Right cardiac atrium (tissue), 5 donors: ENCODE results near the gene ITGA2. TPM values are rescaled to one million over a fixed set of nuclear protein-coding genes. Genes with fewer than 3 reads are reported as not detected.

Source experiments
- ATAC-seq, 2 donors: fragments of 200-7000 bp; cut with Tn5 transposase; one replicate each; pipeline versions ENCODE4 v1.8.0 to v1.9.1; 2020; ENCODE audit warnings: moderate library complexity in 2 of 2, mild to moderate bottlenecking in 1 of 2
- DNase-seq, 3 donors: peaks; one replicate each; pipeline ENCODE4 v3.0.0-alpha.2; 2020
- H3K27ac ChIP-seq: one replicate; pipeline ENCODE4 v1.5.1; 2013; ENCODE audit warnings: mild to moderate bottlenecking, low read length, control low read depth, moderate library complexity
- H3K27me3 ChIP-seq: one replicate; pipeline ENCODE4 v1.6.1; 2013; ENCODE audit not compliant: control insufficient read depth, insufficient read depth
- H3K4me1 ChIP-seq: one replicate; pipeline ENCODE4 v1.6.1; 2013; ENCODE audit warnings: low read length; ENCODE audit not compliant: control insufficient read depth, insufficient read depth
- H3K4me3 ChIP-seq: one replicate; pipeline ENCODE4 v1.5.1; 2013; ENCODE audit warnings: low read length, control low read depth
- H3K9me3 ChIP-seq: one replicate; pipeline ENCODE4 v1.6.1; 2013; ENCODE audit warnings: low read length; ENCODE audit not compliant: control insufficient read depth
- WGBS: extraction: QIAGEN DNeasy Blood & Tissue Kit; methylation state at CpG from one replicate; pipeline ENCODE4 v1.1.7; 2013; 5-methylcytosine and 5-hydroxymethylcytosine counted together
- intact Hi-C, 4 donors: fragments of 100-400 bp; cut with DNase I; formaldehyde crosslinking; loops; one replicate each; pipeline versions ENCODE4 v1.11.0 to v1.14.0; 2022 to 2023
- polyA plus RNA-seq: library from polyadenylated mRNA; stranded (reverse); fragments of 200-250 nt; gene quantifications from one replicate; pipeline ENCODE4 v1.2.3, GENCODE V29; 2013
- total RNA-seq, 4 donors: library from RNA; stranded (reverse); fragmentation: NEBNext Ultra II Directional; extraction: Animal tissue kit (Norgen Biotek cat#: 25700); gene quantifications; one replicate each; pipeline ENCODE4 v1.2.1, GENCODE V29; 2021
- donor health status: healthy with polysubstance abuse.
- donor health status: DM: no; HTN: yes; CAD: no.
- donor health status: DM: no; HTN: no; CAD: no.
- donor health status: DM: no; HTN: yes; CAD: no; lungs with severe emphysema.
- donor health status: DM: yes; HTN: yes; CAD: no.

The ITGA2 gene
- total and polyA plus RNA-seq, 5 donors, result 0.50 to 5.2 (median 1.7) TPM

- H3K4me1 ChIP-seq, result peaks cover 6% of the 10 kb centered on the region
- intact Hi-C loops, result no loop called here
- ATAC-seq, result peak in 1 of 2 donors; percentile 45
- no peak overlapping the region for H3K4me3 ChIP-seq
- H3K27me3 ChIP-seq, result no peaks in the 10 kb centered on the region
- DNase-seq, result no peak
- no peak overlapping the region for H3K27ac ChIP-seq
- H3K9me3 ChIP-seq, result no peaks in the 10 kb centered on the region
- 52% methylated on average over 3 of the region's 3 CpGs for WGBS
Measured at GRCh38 chr5:53037141-53037859, 48.1 kb downstream of the ITGA2 start.

DNA sequence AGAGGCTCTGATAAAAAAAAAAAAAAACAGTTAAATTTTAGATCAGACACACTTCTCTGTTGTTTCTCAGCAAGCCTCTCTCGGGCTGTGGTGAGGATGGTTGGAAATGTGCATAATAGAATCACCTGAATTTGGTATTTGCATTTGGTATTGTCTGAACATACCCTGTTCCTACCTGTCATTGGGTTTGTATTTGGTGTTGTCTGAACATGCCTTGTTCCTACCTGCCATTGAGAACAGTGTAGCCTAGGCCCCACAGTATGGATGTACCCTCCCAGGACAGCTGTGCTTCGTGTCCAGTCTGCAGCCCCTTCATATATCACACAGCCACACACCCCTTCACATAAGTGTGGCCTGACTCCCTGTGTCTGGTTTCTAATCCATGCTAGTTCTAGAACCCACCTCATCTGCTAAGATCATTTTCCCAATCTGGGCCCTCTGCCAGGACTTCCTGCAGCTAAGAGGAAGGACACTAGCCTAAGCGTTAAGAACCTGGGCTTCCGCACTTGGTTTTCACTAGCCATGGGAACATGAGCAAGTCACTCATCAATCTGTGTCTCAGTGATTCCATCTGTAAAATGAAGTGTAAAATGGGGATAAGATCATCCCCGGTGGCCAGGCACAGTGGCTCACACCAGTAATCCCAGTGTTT, 49.2 kb downstream of the ITGA2 start:
- DNase-seq (no peak), ATAC-seq (peak in 1 of 2 donors; percentile 32)
- Histone ChIP-seq H3K4me1 (peaks cover 6% of the 10 kb centered on the region), H3K27me3 (no peaks in the 10 kb centered on the region), H3K9me3 (no peaks in the 10 kb centered on the region), H3K4me3 (no peak overlapping the region), H3K27ac (no peak overlapping the region)
- intact Hi-C loops, result no loop called here
- WGBS, result 63% methylated on average over 5 of the region's 5 CpGs

DNA sequence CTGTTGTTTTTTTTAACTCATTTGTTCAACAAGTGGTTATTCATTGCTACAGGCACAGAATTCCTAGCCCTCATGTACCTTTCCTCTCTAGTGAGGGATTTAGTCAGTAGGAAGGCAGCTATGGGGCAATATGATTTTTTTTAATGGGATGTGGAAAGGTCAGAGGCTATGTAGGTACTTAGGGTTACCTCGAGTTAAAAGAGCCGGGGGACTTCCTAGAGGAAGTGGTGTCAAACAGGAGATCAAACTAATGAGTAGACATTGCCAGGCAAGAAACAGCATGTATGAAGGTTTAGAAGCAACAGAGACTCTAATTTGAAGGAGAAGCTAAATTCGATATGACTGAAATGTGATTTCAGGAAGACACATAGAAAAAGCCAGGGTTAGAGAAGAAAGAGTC, 50.7 kb downstream of the ITGA2 start:
- no peak for DNase-seq
- H3K27ac ChIP-seq, result no peak overlapping the region
- ATAC-seq, result no peak
- no peaks in the 10 kb centered on the region for H3K27me3 ChIP-seq
- no peaks in the 10 kb centered on the region for H3K9me3 ChIP-seq
- peaks cover 6% of the 10 kb centered on the region for H3K4me1 ChIP-seq
- 72% methylated on average over 3 of the region's 3 CpGs for WGBS
- H3K4me3 ChIP-seq, result no peak overlapping the region
- intact Hi-C loops, result no loop called here

- H3K9me3 ChIP-seq, result no peaks in the 10 kb centered on the region
- DNase-seq (no peak), ATAC-seq (no peak)
- no peaks in the 10 kb centered on the region for H3K27me3 ChIP-seq
- intact Hi-C loops, result no loop called here
- no peak overlapping the region for H3K27ac ChIP-seq
- H3K4me3 ChIP-seq, result no peak overlapping the region
- H3K4me1 ChIP-seq, result peaks cover 6% of the 10 kb centered on the region
- 36% methylated on average over 4 of the region's 4 CpGs for WGBS
Measured at GRCh38 chr5:53041071-53041692, 52.0 kb downstream of the ITGA2 start.

- DNase-seq (no peak), ATAC-seq (no peak)
- H3K4me3 ChIP-seq, result no peak overlapping the region
- no peaks in the 10 kb centered on the region for H3K9me3 ChIP-seq
- 84% methylated on average over 1 of the region's 1 CpG for WGBS
- H3K27ac ChIP-seq, result no peak overlapping the region
- H3K27me3 ChIP-seq, result no peaks in the 10 kb centered on the region
- intact Hi-C loops, result no loop called here
- peaks cover 6% of the 10 kb centered on the region for H3K4me1 ChIP-seq
Measured at GRCh38 chr5:53041740-53042139, 52.6 kb downstream of the ITGA2 start.

DNA sequence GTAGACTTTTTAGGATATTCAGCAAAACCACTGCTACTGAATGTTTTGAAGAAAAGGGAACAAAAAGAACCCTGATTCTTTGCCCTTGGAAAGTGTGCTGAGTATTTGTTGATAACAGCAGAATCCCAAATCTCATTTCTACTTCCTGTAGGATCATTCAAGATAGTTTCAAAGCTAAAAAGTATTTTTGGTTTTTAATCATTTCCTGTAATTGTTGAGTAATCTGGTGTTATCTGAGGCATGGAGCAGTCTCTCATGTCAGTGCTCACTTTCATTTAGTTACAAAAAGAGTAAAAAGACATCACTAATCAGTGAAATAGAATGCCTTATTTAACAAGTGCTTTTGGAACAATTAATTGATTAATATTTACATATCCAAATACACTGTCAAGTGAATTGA, 56.1 kb downstream of the ITGA2 start:
- Histone ChIP-seq H3K4me1 (no peaks in the 10 kb centered on the region), H3K4me3 (no peak overlapping the region), H3K9me3 (no peaks in the 10 kb centered on the region), H3K27me3 (no peaks in the 10 kb centered on the region), H3K27ac (no peak overlapping the region)
- DNase-seq (no peak), ATAC-seq (peak; percentile 41 to 71)
- intact Hi-C loops, result no loop called here

GRCh38 chr5:53048248-53048647, 59.1 kb downstream of the ITGA2 start:
- Histone ChIP-seq H3K4me1 (no peaks in the 10 kb centered on the region), H3K27me3 (no peaks in the 10 kb centered on the region), H3K27ac (no peak overlapping the region), H3K9me3 (no peaks in the 10 kb centered on the region), H3K4me3 (no peak overlapping the region)
- intact Hi-C loops, result no loop called here
- DNase-seq (no peak), ATAC-seq (no peak)
- 91% methylated on average over 2 of the region's 2 CpGs for WGBS

GRCh38 chr5:53052499-53052898, 63.3 kb downstream of the ITGA2 start:
- DNase-seq (no peak), ATAC-seq (no peak)
- intact Hi-C loops, result no loop called here
- H3K9me3 ChIP-seq, result no peaks in the 10 kb centered on the region
- H3K4me3 ChIP-seq, result no peak overlapping the region
- no peaks in the 10 kb centered on the region for H3K4me1 ChIP-seq
- H3K27ac ChIP-seq, result no peak overlapping the region
- WGBS, result 64% methylated on average over 2 of the region's 2 CpGs
- no peaks in the 10 kb centered on the region for H3K27me3 ChIP-seq

GRCh38 chr5:53053364-53053763, 64.2 kb downstream of the ITGA2 start:
- no peaks in the 10 kb centered on the region for H3K9me3 ChIP-seq
- H3K27ac ChIP-seq, result no peak overlapping the region
- no peaks in the 10 kb centered on the region for H3K27me3 ChIP-seq
- DNase-seq (no peak), ATAC-seq (no peak)
- intact Hi-C loops, result no loop called here
- H3K4me3 ChIP-seq, result no peak overlapping the region
- WGBS, result 78% methylated on average over 4 of the region's 4 CpGs
- H3K4me1 ChIP-seq, result no peaks in the 10 kb centered on the region

GRCh38 chr5:53055365-53055764, 66.2 kb downstream of the ITGA2 start:
- H3K9me3 ChIP-seq, result no peaks in the 10 kb centered on the region
- ATAC-seq, result no peak
- no peak overlapping the region for H3K4me3 ChIP-seq
- DNase-seq, result no peak
- H3K27ac ChIP-seq, result no peak overlapping the region
- no peaks in the 10 kb centered on the region for H3K27me3 ChIP-seq
- no peaks in the 10 kb centered on the region for H3K4me1 ChIP-seq
- 86% methylated on average over 5 of the region's 5 CpGs for WGBS
- intact Hi-C loops, result no loop called here

- Histone ChIP-seq H3K9me3 (no peaks in the 10 kb centered on the region), H3K4me1 (no peaks in the 10 kb centered on the region), H3K27me3 (no peaks in the 10 kb centered on the region), H3K27ac (no peak overlapping the region), H3K4me3 (no peak overlapping the region)
- WGBS, result 86% methylated on average over 5 of the region's 5 CpGs
- no peak for ATAC-seq
- intact Hi-C loops, result no loop called here
- no peak for DNase-seq
Measured at GRCh38 chr5:53059281-53059680, 70.1 kb downstream of the ITGA2 start.
